WTC11 (cell line): ENCODE data around the gene HDLBP. TPM values are rescaled to one million over a fixed set of nuclear protein-coding genes. Genes with fewer than 3 reads are reported as not detected.

Source experiments
- ATAC-seq: fragments of 200-7000 bp; cut with Tn5 transposase; 2 replicates; pipeline ENCODE4 v1.10.0; 2021; ENCODE audit warnings: mild to moderate bottlenecking, moderate library complexity
- CTCF ChIA-PET: fragments of 300-600 bp; sonication (Branson Sonifier 250); formaldehyde crosslinking; loops from one replicate; lab custom pipeline; 2021; ENCODE audit warnings: antibody characterized with exemption; lab: Charles Lee
- POLR2A ChIA-PET: fragments of 350-600 bp; sonication (Branson Sonifier 250); formaldehyde crosslinking; loops from one replicate; lab custom pipeline; 2021; ENCODE audit warnings: antibody characterized with exemption; lab: Charles Lee
- DNase-seq: peaks from one replicate; pipeline ENCODE4 v3.0.0; 2021; ENCODE audit warnings: low spot score
- H3K27ac Mint-ChIP-seq: 2 replicates; pipeline ENCODE4 v1.8.0; 2021; ENCODE audit warnings: mixed read lengths
- H3K27me3 Mint-ChIP-seq: 2 replicates; pipeline ENCODE4 v1.8.0; 2021; ENCODE audit warnings: low read depth, mild to moderate bottlenecking, moderate library complexity, mixed read lengths
- H3K36me3 Mint-ChIP-seq: 2 replicates; pipeline ENCODE4 v1.8.0; 2021; ENCODE audit warnings: mixed read lengths
- H3K4me1 Mint-ChIP-seq: 2 replicates; pipeline ENCODE4 v1.8.0; 2022; ENCODE audit warnings: mixed read lengths
- H3K4me3 Mint-ChIP-seq: 2 replicates; pipeline ENCODE4 v1.8.0; 2021; ENCODE audit warnings: mild to moderate bottlenecking, moderate library complexity, mixed read lengths
- H3K9me3 Mint-ChIP-seq: 2 replicates; pipeline ENCODE4 v1.8.0; 2021; ENCODE audit warnings: mixed read lengths
- ATF2 ChIP-seq: sonication (generic); formaldehyde crosslinking; IDR thresholded peaks from 2 replicates; pipeline ENCODE4 v1.8.1; 2022; ENCODE audit warnings: low read depth, missing genetic modification reagents, borderline replicate concordance
- CDX4 ChIP-seq: fragments of 250-450 bp; sonication (Bioruptor Pico); IDR thresholded peaks from 2 replicates; pipeline ENCODE4 v1.9.0; 2021; ENCODE audit warnings: moderate library complexity, mild to moderate bottlenecking, inconsistent platforms, borderline replicate concordance
- CREM ChIP-seq: sonication (generic); formaldehyde crosslinking; IDR thresholded peaks from 2 replicates; pipeline ENCODE4 v1.8.1; 2022; ENCODE audit warnings: mild to moderate bottlenecking, missing genetic modification reagents, moderate library complexity
- E2F5 ChIP-seq: sonication (generic); formaldehyde crosslinking; IDR thresholded peaks from 2 replicates; pipeline ENCODE4 v1.8.1; 2022; ENCODE audit warnings: mild to moderate bottlenecking, moderate library complexity, missing genetic modification reagents
- ELF4 ChIP-seq: sonication (generic); formaldehyde crosslinking; IDR thresholded peaks from 2 replicates; pipeline ENCODE4 v1.8.1; 2022; ENCODE audit warnings: low read depth, mild to moderate bottlenecking, moderate library complexity, missing genetic modification reagents
- ETV6 ChIP-seq: sonication (generic); formaldehyde crosslinking; IDR thresholded peaks from 2 replicates; pipeline ENCODE4 v1.8.1; 2022; ENCODE audit warnings: mild to moderate bottlenecking, missing genetic modification reagents
- FOXK1 ChIP-seq: sonication (generic); formaldehyde crosslinking; IDR thresholded peaks from 2 replicates; pipeline ENCODE4 v1.8.0; 2022; ENCODE audit warnings: mild to moderate bottlenecking, moderate library complexity, missing genetic modification reagents
- FOXP1 ChIP-seq: sonication (generic); formaldehyde crosslinking; IDR thresholded peaks from 2 replicates; pipeline ENCODE4 v1.8.0; 2022; ENCODE audit warnings: missing genetic modification reagents, mild to moderate bottlenecking, moderate library complexity, borderline replicate concordance
- GABPB1 ChIP-seq: sonication (generic); formaldehyde crosslinking; IDR thresholded peaks from 2 replicates; pipeline ENCODE4 v1.8.1; 2023; ENCODE audit warnings: mild to moderate bottlenecking, missing genetic modification reagents
- GTF2I ChIP-seq: fragments of 250-450 bp; sonication (Bioruptor Pico); conservative IDR thresholded peaks from 2 replicates; pipeline ENCODE4 v1.4.0; 2021; ENCODE audit warnings: mild to moderate bottlenecking
- JUN ChIP-seq: sonication (generic); formaldehyde crosslinking; IDR thresholded peaks from 2 replicates; pipeline ENCODE4 v1.8.0; 2023; ENCODE audit warnings: mild to moderate bottlenecking, missing genetic modification reagents
- MLX ChIP-seq: sonication (generic); formaldehyde crosslinking; IDR thresholded peaks from 2 replicates; pipeline ENCODE4 v1.8.1; 2023; ENCODE audit warnings: mild to moderate bottlenecking, missing genetic modification reagents, moderate library complexity
- MXD4 ChIP-seq: fragments of 250-450 bp; sonication (Bioruptor Pico); IDR thresholded peaks from 2 replicates; pipeline ENCODE4 v1.8.0; 2021; ENCODE audit warnings: mild to moderate bottlenecking, moderate library complexity, borderline replicate concordance
- NFATC4 ChIP-seq: fragments of 250-450 bp; sonication (Bioruptor Pico); IDR thresholded peaks from 2 replicates; pipeline ENCODE4 v1.9.0; 2021; ENCODE audit warnings: mild to moderate bottlenecking
- NFYB ChIP-seq: sonication (generic); formaldehyde crosslinking; conservative IDR thresholded peaks from 2 replicates; pipeline ENCODE4 v1.8.0; 2022; ENCODE audit warnings: low read depth, missing genetic modification reagents
- TCF7 ChIP-seq: sonication (generic); formaldehyde crosslinking; IDR thresholded peaks from 2 replicates; pipeline ENCODE4 v1.8.0; 2022; ENCODE audit warnings: mild to moderate bottlenecking, low read depth, missing genetic modification reagents, moderate library complexity
- TP53 ChIP-seq: sonication (generic); formaldehyde crosslinking; IDR thresholded peaks from 2 replicates; pipeline ENCODE4 v1.8.1; 2023; ENCODE audit warnings: mild to moderate bottlenecking, missing genetic modification reagents
- ZBTB21 ChIP-seq: sonication (generic); formaldehyde crosslinking; IDR thresholded peaks from 2 replicates; pipeline ENCODE4 v1.8.1; 2023; ENCODE audit warnings: mild to moderate bottlenecking, missing genetic modification reagents, borderline replicate concordance
- ZNF121 ChIP-seq: sonication (generic); formaldehyde crosslinking; IDR thresholded peaks from 2 replicates; pipeline ENCODE4 v1.8.0; 2023; ENCODE audit warnings: missing genetic modification reagents
- ZNF232 ChIP-seq: sonication (generic); formaldehyde crosslinking; IDR thresholded peaks from 2 replicates; pipeline ENCODE4 v1.8.0; 2022; ENCODE audit warnings: mild to moderate bottlenecking, missing genetic modification reagents
- ZNF281 ChIP-seq: sonication (generic); formaldehyde crosslinking; IDR thresholded peaks from 2 replicates; pipeline ENCODE4 v1.8.0; 2023; ENCODE audit warnings: mild to moderate bottlenecking, missing genetic modification reagents
- ZNF317 ChIP-seq: sonication (generic); formaldehyde crosslinking; IDR thresholded peaks from 2 replicates; pipeline ENCODE4 v1.8.1; 2023; ENCODE audit warnings: low read depth, mild to moderate bottlenecking, moderate library complexity, missing genetic modification reagents, borderline replicate concordance
- total RNA-seq: library from RNA; stranded (reverse); gene quantifications from 3 replicates; pipeline ENCODE4 v1.2.3, GENCODE V29; 2021

Gene HDLBP
- total RNA-seq, 1 experiment from 2014 or later = 368 TPM

GRCh38 chr2:241358470-241358869, 43.0 kb upstream of the HDLBP start (continued):
- no peak for TF ChIP-seq ZNF281 (CRISPR knock-in tag)
- no peak for TF ChIP-seq JUN (CRISPR knock-in tag)
- no peak for TF ChIP-seq ZNF317 (CRISPR knock-in tag)
- TF ChIP-seq ZBTB21 = no peak
- no peak for TF ChIP-seq NFYB (CRISPR knock-in tag)
- no peak for TF ChIP-seq TCF7 (CRISPR knock-in tag)
- TF ChIP-seq E2F5 = no peak
- no peak for TF ChIP-seq ATF2 (CRISPR knock-in tag)
- TF ChIP-seq MXD4 (CRISPR knock-in tag) = no peak
- no peak for TF ChIP-seq ZNF121 (CRISPR knock-in tag)

- H3K4me3 Mint-ChIP-seq = peak overlapping the region; percentile 74
- H3K27ac Mint-ChIP-seq = no peak overlapping the region
- H3K36me3 Mint-ChIP-seq = peaks cover 17% of the 10 kb centered on the region
These were observed 42.1 kb upstream of the HDLBP start for GRCh38 chr2:241357531-241357930.

GRCh38 chr2:241356871-241357260, 41.4 kb upstream of the HDLBP start:
- H3K9me3 Mint-ChIP-seq = no peaks in the 10 kb centered on the region
- peaks cover 40% of the 10 kb centered on the region for H3K4me1 Mint-ChIP-seq

More at GRCh38 chr2:241357531-241357930, 42.1 kb upstream of the HDLBP start:
- ChIA-PET POLR2A (no interaction called here), CTCF (interaction anchor here (0.8 kb wide), 1 partner anchor 253 kb away, joined by 3 read pairs; no protein-coding TSS in a partner anchor)
- Mint-ChIP-seq H3K4me1 (peaks cover 40% of the 10 kb centered on the region), H3K27me3 (no peaks in the 10 kb centered on the region), H3K9me3 (no peaks in the 10 kb centered on the region)
- DNase-seq (no peak), ATAC-seq (no peak)
- no peak for TF ChIP-seq NFATC4 (CRISPR knock-in tag)

GRCh38 chr2:241355983-241356870, 40.8 kb upstream of the HDLBP start, which contains the start of gene FARP2:
Gene FARP2, plus strand, starts transcription at chr2:241356285. Its CDS starts 16,823 bp downstream, at chr2:241373108.
- DNase-seq = peak; percentile 98
- no peaks in the 10 kb centered on the region for H3K27me3 Mint-ChIP-seq
- H3K27ac Mint-ChIP-seq = peak within 1 kb of the TSS; percentile 94
- H3K4me1 Mint-ChIP-seq = peaks cover 36% of the 10 kb centered on the region
- CTCF ChIA-PET = interaction anchor here (1.0 kb wide), 1 partner anchor 522 kb away, joined by 3 read pairs; no protein-coding TSS in a partner anchor
- peak; percentile 84 for ATAC-seq
- peak within 1 kb of the TSS; percentile 74 for H3K4me3 Mint-ChIP-seq
- peaks cover 29% of the 10 kb centered on the region for H3K36me3 Mint-ChIP-seq
- no peaks in the 10 kb centered on the region for H3K9me3 Mint-ChIP-seq
- POLR2A ChIA-PET = no interaction called here
- TF ChIP-seq FOXK1 (CRISPR knock-in tag) (peak; percentile 30; the same call in 1 of the 2 replicates), JUN (CRISPR knock-in tag) (0 out of 2 replicates have a peak, but pooled peaks have one; percentile 47), CDX4 (CRISPR knock-in tag) (no peak), GTF2I (CRISPR knock-in tag) (no peak), NFYB (CRISPR knock-in tag) (peak; percentile 51), TP53 (CRISPR knock-in tag) (0 out of 2 replicates have a peak, but pooled peaks have one; percentile 29), FOXP1 (CRISPR knock-in tag) (peak; percentile 46; the same call in 1 of the 2 replicates), GABPB1 (CRISPR knock-in tag) (0 out of 2 replicates have a peak, but pooled peaks have one; percentile 1), ZNF232 (CRISPR knock-in tag) (no peak), MLX (CRISPR knock-in tag) (no peak), ELF4 (CRISPR knock-in tag) (no peak), ETV6 (peak; percentile 90), CREM (CRISPR knock-in tag) (peak; percentile 43; the same call in 1 of the 2 replicates)

More at GRCh38 chr2:241356871-241357260, 41.4 kb upstream of the HDLBP start:
- H3K4me3 Mint-ChIP-seq = peak overlapping the region; percentile 74
- TF ChIP-seq GTF2I (CRISPR knock-in tag) (no peak), ELF4 (CRISPR knock-in tag) (no peak)
- ATAC-seq = no peak
- CTCF ChIA-PET = interaction anchor here (1.0 kb wide), 1 partner anchor 521 kb away, joined by 3 read pairs; no protein-coding TSS in a partner anchor
- peaks cover 23% of the 10 kb centered on the region for H3K36me3 Mint-ChIP-seq
- H3K27ac Mint-ChIP-seq = no peak overlapping the region
- H3K27me3 Mint-ChIP-seq = no peaks in the 10 kb centered on the region
- POLR2A ChIA-PET = no interaction called here
- no peak for DNase-seq
